HG03060 (cell line): ENCODE data around the gene ASB6.

Experiments used
- ATAC-seq: cut with Tn5 transposase; IDR thresholded peaks from one replicate; pipeline ENCODE4 v1.9.1; 2021; ENCODE audit warnings: low read depth, moderate number of reproducible peaks; ENCODE audit not compliant: unreplicated experiment

ASB6 gene, protein sequence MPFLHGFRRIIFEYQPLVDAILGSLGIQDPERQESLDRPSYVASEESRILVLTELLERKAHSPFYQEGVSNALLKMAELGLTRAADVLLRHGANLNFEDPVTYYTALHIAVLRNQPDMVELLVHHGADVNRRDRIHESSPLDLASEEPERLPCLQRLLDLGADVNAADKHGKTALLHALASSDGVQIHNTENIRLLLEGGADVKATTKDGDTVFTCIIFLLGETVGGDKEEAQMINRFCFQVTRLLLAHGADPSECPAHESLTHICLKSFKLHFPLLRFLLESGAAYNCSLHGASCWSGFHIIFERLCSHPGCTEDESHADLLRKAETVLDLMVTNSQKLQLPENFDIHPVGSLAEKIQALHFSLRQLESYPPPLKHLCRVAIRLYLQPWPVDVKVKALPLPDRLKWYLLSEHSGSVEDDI

DNA sequence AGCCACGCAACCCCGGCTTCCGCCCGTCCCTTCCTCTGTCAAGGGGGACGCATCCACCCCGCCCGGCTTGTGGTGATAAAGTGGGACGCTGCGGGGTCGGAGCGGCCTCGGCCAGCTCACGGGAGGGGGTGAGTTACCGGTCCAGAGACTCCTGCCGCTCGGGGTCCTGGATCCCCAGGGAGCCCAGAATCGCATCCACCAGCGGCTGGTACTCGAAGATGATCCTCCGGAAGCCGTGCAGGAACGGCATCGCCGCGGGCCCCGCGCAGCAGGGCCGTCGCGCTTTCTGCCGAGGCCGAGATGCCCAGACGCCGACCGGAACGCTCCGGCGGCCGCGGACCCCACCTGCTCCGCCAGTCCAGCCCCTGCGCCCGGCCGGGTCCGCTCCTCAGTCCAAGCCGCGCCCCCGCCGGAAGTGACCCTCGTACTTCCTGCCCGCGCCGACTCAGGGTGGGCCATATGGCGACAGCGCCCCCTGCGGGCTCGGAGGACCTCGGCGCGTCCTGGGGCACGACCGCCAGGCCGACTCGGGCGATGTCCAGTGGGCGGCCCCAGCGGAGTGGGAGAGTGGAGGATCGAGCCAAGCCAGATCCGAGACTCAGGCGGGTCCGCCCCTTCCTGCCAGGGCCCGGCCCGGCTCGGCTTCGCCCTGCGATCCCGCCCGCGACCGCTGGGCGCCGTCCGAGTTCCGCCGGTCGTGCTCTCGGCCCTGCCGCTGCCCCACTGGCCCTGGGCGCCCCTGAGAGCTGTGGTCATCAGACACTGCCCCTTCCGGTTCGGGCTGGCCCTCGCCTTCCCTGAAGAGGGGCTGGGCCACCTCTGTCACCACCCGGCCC, at the start of gene ASB6:
TSS of gene ASB6 (minus strand) at position 402 of the 836 bp plus-strand sequence. CDS start at position 250, 152 bp downstream.
- ATAC-seq, result no peak

DNA sequence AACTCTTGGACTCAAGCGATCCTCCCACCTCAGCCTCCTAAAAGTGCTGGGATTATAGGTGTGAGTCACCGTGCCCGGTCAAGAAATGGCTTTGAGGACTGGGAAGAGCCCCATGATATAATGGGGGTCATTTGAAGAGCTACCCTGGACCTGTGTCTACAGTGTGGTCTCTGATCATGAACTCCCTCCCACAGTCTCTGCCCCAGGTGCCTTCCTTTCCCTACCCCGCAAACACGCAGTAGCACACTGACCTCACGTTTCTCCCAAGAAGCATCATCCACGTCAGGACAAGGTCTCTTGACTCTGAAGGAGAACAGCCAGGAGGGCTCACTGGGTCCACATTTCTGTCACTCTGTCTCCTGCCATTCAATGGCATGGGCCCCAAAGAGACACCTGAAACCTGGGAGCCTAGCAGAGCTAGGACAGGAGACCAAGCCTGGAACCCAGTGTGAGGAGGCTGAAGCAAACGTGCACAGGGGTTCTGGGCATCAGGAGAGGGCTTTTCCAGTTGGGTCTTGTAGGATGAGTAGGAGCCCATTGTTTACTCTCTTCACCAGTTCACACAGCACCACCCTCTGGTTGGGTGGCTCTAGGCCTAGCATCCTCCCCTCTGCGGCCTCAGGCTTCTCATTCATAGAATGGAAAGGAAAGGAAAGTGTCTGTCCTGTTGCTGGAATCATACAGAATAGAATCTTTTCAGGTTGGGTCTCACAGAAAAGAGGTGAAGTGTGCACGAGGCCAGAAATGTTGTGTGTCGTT, 46.5 kb upstream of the ASB6 start:
- ATAC-seq, result no peak

DNA sequence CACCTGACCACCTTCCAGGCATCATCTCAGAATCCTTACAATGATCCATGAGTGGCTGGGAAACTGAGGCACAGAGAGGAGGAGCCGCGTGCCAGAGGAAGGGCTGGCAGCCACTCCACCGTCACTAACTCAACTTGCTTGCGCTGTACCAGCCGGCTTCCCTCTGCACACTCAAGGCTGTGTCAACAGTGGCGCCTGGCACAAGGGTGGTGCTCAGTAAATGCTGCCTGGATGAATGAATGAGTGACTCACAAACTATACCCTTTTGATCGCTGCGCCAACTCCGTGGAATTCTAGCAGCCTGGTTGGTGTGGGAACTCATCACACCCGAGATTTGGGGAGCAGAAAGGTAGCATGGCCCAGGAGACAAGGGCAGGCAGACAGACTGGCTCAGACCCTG, 45.4 kb upstream of the ASB6 start:
- ATAC-seq, result no peak

DNA sequence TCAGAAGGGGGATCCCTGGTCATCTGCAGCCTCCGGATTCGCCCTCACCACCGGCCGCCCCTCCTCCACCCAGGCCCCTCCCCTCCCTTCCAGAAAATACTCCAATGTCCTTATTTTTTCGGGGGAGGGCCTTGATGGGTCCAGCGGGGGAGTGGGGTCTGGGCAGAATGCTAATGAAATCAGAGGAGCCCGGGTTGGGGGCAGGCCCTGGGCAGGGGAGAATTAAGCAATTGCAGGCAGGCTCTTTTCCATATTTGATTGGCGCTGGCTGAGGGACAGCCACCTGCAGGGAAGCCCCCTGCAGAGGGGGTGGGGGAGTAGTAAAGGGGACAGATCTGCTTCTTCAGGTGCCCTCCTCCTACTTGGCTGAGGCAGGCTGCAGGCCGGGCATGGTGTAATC, 44.8 kb upstream of the ASB6 start:
- no peak for ATAC-seq

- ATAC-seq, result no peak
Measured at GRCh38 chr9:129685933-129686259, 43.9 kb upstream of the ASB6 start.

DNA sequence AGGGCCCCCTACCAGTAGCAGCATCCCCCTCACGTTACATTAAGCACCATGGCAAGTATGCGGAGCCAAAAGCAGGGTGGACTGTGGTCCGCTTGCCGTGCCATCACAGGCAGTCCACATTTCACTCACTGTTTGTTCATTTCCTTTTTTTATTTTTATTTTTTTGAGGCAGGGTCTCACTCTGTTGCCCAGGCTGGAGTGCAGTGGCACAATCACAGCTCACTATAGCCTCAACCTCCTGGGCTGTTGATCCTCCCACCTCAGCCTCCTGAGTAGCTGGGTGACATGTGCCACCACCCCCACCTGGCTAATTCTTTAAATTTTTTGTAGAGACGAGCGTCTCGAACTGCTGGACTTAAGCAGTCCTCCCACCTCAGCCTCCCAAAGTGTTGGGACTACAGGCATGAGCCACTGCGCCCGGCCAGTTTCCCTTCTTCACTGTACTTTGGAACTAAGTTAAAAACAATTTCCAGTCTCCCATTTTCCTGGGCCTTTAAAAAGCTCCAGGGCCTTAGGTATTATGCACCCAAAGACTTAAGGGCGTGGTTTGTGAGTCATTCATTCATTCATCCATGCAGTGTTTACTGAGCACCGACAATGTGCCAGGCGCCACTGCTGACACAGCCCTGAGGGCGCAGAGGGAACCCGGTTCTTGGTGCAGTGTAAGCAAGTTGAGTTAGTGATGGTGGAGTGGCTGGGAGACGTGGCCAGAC, 43.4 kb upstream of the ASB6 start:
- no peak for ATAC-seq

GRCh38 chr9:129682381-129682780, 40.4 kb upstream of the ASB6 start:
- no peak for ATAC-seq

- no peak for ATAC-seq
Measured at GRCh38 chr9:129681924-129682323, 40.0 kb upstream of the ASB6 start.

GRCh38 chr9:129679537-129679936, 37.6 kb upstream of the ASB6 start:
- no peak for ATAC-seq

DNA sequence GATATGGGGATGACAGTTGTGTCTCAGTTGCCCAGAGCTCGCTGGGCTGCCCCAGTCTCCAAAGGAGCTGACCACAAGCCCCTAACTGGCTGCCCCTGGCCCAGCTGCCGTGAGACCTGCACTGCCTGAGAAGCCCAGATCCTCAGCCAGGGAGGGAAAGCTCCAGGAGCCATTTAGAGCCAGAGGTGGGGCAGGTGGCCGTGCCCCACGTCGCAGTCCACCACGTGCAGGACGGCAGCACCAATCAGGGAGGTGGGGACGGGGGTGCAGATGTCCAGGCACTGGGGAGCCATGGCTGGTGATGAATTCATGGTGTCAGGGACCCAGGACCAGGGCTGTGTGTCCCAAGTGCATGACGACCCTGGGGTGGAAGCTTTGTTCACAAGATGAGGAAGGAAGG, 36.9 kb upstream of the ASB6 start:
- no peak for ATAC-seq

DNA sequence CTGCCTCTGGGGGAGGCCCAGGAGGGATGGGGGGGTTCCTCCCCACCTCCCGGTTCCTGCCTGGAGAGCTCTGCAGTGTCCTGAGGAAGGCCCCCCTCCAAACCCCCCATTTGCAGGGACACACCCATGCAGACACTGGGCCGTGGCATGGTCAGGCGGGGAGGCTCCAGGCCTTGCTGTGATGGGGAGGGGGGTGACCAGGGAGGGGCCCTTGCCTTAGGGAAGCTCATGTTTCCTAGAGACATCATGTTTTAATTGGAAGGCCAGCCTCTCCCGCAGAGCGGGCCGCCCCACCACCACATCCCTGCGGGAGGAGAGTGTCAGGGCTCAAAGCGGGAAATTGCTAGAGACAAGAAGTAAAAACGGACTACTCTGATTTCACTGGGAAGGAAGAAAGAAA, 35.5 kb upstream of the ASB6 start:
- ATAC-seq, result no peak

GRCh38 chr9:129676975-129677374, 35.0 kb upstream of the ASB6 start:
- no peak for ATAC-seq

DNA sequence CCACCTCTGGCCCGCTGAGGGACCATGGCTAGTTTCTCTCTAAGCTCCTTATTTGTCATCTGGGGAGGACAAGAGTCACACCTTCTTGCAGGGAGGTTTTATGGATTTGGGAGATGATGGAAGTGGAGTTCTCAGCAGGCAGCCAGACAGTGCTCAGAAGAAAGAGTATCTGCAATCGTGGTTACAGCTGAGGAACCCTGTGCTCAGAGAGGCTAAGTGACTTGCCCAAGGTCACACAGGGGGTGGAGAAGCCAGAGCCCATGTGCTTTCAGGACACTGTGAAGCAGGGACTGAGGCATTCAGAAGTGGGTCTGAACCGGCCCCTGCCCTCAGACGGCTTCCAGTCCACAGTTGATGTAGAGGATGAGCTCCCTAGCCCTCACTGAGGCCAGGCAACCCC, 34.3 kb upstream of the ASB6 start:
- no peak for ATAC-seq

DNA sequence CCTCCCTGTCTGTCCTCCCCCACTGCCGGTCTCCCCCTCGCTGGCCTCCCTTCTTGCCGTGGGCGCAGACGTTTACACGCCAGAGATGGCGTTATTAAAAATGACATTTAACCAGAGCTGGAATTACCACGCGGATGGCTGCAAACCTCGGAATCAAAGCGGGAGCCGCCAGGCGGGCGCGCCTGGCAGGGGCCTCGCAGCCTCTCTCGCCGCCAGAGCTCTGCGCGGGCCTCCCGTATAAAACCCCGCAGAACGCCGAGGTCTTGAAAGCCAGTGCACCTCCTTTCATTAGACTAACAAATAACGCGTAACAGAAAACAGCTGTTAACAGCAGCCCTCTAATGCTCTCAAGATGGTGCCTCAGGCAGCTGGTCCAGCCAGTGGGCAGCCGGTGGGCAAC, 33.7 kb upstream of the ASB6 start:
- no peak for ATAC-seq

GRCh38 chr9:129674229-129674628, 32.3 kb upstream of the ASB6 start:
- ATAC-seq, result no peak

DNA sequence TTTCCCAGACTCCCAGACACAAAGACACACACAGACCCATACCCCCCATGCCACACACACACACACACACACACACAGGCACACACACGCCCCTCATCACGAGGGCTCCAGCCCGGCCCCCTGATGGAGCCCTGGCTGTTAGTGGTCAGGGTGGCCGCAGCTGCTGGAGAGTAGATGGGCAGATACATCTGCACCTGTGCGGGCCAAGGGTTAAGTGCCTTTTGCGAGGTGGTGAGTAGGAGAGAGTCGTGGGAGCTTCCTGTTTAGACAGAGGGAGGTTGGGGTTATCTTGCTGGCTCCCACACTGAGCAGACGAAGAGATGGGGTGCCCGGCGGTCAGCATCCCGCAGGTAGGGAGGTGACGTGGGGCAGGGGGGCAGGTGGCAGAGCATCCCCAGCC, 31.7 kb upstream of the ASB6 start:
- ATAC-seq, result no peak

- no peak for ATAC-seq
Measured at GRCh38 chr9:129672702-129673101, 30.8 kb upstream of the ASB6 start.

GRCh38 chr9:129671519-129671918, 29.6 kb upstream of the ASB6 start:
- no peak for ATAC-seq

- ATAC-seq, result no peak
Measured at GRCh38 chr9:129671065-129671464, 29.1 kb upstream of the ASB6 start.

DNA sequence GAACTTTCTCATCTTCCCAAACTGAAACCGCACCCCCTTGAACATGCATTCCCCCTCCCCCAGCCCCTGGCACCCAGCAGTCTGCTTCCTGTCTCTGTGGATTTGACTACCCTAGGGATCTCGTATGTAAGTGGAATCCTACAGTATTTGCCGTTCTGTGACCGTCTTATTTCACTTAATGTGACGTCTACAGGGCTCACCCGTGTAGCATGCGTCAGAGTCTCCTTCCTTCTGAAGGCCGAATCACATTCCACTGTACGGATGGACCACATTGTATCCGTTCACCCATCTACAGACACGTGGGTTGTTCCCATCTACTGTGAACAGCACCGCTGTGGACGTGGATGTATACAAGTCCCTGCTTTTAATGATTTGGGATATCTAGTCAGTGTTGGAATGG, 28.0 kb upstream of the ASB6 start:
- ATAC-seq, result no peak
